ENCODE results near the gene DOK7. TPM values are rescaled to one million over a fixed set of nuclear protein-coding genes. Genes with fewer than 3 reads are reported as not detected.
A peak's percentile ranks its signal among the peaks of the same experiment; 100 is the strongest.

Gene DOK7
- total RNA-seq, 1 experiment from 2014 or later, result 5.3 TPM

DNA sequence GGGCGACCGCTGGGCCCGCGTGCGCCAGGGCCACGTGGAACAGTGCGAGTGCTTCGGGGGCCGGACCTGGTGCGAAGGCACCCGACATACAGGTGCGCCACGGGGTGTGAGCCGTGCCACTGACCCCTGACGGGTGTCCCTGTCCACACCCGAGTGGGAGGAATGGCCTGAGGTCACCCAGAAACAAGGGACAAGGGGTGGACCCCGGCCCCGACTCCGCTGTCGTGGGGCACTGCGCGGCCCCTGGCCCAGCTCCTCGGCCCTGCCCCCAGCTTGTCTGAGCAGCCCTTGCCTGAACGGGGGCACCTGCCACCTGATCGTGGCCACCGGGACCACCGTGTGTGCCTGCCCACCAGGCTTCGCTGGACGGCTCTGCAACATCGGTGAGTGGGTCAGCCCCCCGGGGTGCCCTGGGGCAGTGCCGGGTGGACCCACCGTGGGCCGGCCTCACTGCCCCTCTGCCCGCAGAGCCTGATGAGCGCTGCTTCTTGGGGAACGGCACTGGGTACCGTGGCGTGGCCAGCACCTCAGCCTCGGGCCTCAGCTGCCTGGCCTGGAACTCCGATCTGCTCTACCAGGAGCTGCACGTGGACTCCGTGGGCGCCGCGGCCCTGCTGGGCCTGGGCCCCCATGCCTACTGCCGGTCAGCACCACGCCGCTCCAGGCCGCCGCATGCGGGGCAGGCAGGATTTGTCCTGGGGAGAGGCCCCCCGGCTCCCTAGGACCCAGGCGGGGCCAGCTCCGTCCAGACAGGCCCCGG lies 18.6 kb upstream of the DOK7 start:
- H3K9me3 Mint-ChIP-seq (ENCODE audit: unreplicated experiment), result no peaks in the 10 kb centered on the region
- POLR2A ChIA-PET, result no interaction called here
- intact Hi-C loops (cut with micrococcal nuclease), result no loop called here
- H3K36me3 Mint-ChIP-seq (ENCODE audit: insufficient read depth, unreplicated experiment), result no peaks in the 10 kb centered on the region
- no TSS peak for BruUV-seq (replicated peaks)
- H3K4me1 Mint-ChIP-seq (ENCODE audit: insufficient read depth, unreplicated experiment), result peaks cover 10% of the 10 kb centered on the region
- no peak overlapping the region for H3K27ac Mint-ChIP-seq (ENCODE audit: low read depth, unreplicated experiment)
- CTCF ChIA-PET, result interaction anchor here (0.6 to 2.3 kb wide), 14 partner anchors 8 to 214 kb away, joined by 3 to 13 read pairs (median 3); no protein-coding TSS in a partner anchor
- no peaks in the 10 kb centered on the region for H3K27me3 Mint-ChIP-seq (ENCODE audit: insufficient read depth, unreplicated experiment)
- DNase-seq (ENCODE audit: unreplicated experiment), result no peak
- no peak overlapping the region for H3K4me3 Mint-ChIP-seq (ENCODE audit: unreplicated experiment)
- TF ChIP-seq, protein P1, sequence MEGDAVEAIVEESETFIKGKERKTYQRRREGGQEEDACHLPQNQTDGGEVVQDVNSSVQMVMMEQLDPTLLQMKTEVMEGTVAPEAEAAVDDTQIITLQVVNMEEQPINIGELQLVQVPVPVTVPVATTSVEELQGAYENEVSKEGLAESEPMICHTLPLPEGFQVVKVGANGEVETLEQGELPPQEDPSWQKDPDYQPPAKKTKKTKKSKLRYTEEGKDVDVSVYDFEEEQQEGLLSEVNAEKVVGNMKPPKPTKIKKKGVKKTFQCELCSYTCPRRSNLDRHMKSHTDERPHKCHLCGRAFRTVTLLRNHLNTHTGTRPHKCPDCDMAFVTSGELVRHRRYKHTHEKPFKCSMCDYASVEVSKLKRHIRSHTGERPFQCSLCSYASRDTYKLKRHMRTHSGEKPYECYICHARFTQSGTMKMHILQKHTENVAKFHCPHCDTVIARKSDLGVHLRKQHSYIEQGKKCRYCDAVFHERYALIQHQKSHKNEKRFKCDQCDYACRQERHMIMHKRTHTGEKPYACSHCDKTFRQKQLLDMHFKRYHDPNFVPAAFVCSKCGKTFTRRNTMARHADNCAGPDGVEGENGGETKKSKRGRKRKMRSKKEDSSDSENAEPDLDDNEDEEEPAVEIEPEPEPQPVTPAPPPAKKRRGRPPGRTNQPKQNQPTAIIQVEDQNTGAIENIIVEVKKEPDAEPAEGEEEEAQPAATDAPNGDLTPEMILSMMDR (IDR thresholded peaks at IDR 0.05; ENCODE audit: unreplicated experiment), result no peak

DNA sequence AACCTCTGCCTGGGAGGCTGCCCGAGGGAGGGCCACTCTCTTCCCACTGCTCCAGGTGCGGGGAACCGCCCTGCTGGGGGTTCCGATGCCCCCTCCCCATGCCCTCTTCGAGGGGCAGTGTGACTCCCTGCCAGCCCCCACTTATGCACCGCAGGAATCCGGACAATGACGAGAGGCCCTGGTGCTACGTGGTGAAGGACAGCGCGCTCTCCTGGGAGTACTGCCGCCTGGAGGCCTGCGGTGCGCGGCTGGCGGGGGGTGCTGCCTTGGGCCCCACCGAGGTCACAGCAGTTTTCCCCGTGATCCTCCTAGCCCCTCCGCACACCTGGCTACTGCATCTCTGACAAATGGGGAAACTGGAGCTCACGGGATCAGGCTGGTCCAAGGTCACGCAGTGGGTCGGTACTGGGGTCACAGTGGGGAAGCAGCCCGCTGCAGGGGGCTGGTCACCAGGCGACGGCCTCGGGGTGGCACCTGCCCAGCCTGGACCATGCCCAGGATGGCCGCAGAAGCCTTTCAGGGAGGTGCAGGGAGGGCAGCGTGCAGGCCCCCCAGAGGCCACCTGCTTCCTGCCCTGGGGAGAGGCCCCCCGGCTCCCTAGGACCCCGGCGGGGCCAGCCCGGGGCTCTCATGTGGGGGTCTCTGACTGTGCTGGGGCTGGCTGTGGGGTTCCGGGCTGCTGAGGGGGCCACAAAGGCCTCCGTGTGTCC lies 17.8 kb upstream of the DOK7 start:
- Mint-ChIP-seq H3K36me3 (ENCODE audit: insufficient read depth, unreplicated experiment) (no peaks in the 10 kb centered on the region), H3K4me1 (ENCODE audit: insufficient read depth, unreplicated experiment) (peaks cover 6% of the 10 kb centered on the region), H3K4me3 (ENCODE audit: unreplicated experiment) (no peak overlapping the region), H3K9me3 (ENCODE audit: unreplicated experiment) (no peaks in the 10 kb centered on the region), H3K27me3 (ENCODE audit: insufficient read depth, unreplicated experiment) (no peaks in the 10 kb centered on the region), H3K27ac (ENCODE audit: low read depth, unreplicated experiment) (no peak overlapping the region)
- BruUV-seq (replicated peaks), result no TSS peak
- intact Hi-C loops (cut with micrococcal nuclease), result no loop called here
- CTCF ChIA-PET, result interaction anchor here (0.6 to 2.2 kb wide), 4 partner anchors 70 to 117 kb away, joined by 3 to 13 read pairs (median 4); no protein-coding TSS in a partner anchor
- TF ChIP-seq, protein P1 (IDR thresholded peaks at IDR 0.05; ENCODE audit: unreplicated experiment), result peak; percentile 4
- no peak for DNase-seq (ENCODE audit: unreplicated experiment)
- POLR2A ChIA-PET, result no interaction called here

DNA sequence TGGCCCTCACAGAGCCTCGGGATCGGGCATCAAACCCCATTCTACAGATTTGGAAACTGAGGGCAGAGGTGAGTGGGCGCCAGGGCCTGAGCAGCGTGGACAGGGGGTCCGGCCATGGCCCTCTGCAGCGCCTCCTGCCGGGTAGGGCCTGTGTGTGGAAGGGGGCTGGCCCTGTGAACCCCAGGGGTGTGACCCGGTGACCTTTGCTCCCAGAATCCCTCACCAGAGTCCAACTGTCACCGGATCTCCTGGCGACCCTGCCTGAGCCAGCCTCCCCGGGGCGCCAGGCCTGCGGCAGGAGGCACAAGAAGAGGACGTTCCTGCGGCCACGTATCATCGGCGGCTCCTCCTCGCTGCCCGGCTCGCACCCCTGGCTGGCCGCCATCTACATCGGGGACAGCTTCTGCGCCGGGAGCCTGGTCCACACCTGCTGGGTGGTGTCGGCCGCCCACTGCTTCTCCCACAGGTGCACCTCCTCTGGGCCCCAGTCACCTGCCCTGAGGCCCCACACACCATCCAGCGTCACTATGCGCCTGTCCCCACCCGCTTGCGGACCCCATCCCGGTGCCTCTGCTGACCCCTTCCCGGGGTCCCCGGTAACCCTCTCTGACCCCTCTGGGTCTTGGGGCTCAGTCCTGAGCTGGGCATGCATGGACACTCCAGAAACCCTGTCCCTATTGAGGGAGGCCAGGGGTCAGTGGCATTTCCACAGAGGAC lies 17.1 kb upstream of the DOK7 start:
- POLR2A ChIA-PET, result no interaction called here
- no TSS peak for BruUV-seq (replicated peaks)
- CTCF ChIA-PET, result interaction anchor here (0.8 to 1.1 kb wide), 2 partner anchors 71 to 100 kb away, joined by 3 to 4 read pairs; no protein-coding TSS in a partner anchor

More for the DNA sequence above, 17.1 kb upstream of the DOK7 start:
- Mint-ChIP-seq H3K27me3 (ENCODE audit: insufficient read depth, unreplicated experiment) (no peaks in the 10 kb centered on the region), H3K9me3 (ENCODE audit: unreplicated experiment) (no peaks in the 10 kb centered on the region), H3K27ac (ENCODE audit: low read depth, unreplicated experiment) (no peak overlapping the region), H3K4me1 (ENCODE audit: insufficient read depth, unreplicated experiment) (peaks cover 6% of the 10 kb centered on the region), H3K4me3 (ENCODE audit: unreplicated experiment) (no peak overlapping the region), H3K36me3 (ENCODE audit: insufficient read depth, unreplicated experiment) (no peaks in the 10 kb centered on the region)
- TF ChIP-seq, protein P1 (IDR thresholded peaks at IDR 0.05; ENCODE audit: unreplicated experiment), result no peak
- intact Hi-C loops (cut with micrococcal nuclease), result no loop called here
- DNase-seq (ENCODE audit: unreplicated experiment), result no peak

Measured in MCF 10A (cell line).